NCI-H146 treated with DMSO at 0.1 percent for 48 hours (cell line): ENCODE measurements around the gene STKLD1.
"Not testable (repeated sequence)": the region's sequence is repeated elsewhere in the genome, so short reads cannot be mapped to it uniquely, and the experiment has no call there.

Experiments used
- DNase-seq: peaks from one replicate; lab custom pipeline; 2025; ENCODE audit not compliant: unreplicated experiment; lab: John Stamatoyannopoulos, UW

Gene STKLD1

DNA sequence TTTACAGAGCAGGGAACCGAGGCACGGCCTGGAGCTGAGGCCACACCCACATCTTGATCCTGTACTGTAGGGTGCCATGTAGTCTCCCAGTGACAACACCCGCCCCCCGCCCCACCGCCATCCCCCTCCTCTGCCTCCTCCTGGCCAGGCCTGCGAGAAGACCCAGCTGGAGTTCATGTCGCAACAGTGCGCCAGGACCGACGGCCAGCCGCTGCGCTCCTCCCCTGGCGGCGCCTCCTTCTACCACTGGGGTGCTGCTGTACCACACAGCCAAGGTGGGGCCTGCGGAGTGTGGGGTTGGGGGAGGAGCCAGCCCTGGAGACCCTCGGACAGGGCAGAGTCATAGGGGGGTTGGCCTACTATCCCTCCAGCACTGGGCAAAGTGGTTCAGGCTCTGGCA is 60.5 kb downstream of the STKLD1 start:
- no peak for DNase-seq

DNA sequence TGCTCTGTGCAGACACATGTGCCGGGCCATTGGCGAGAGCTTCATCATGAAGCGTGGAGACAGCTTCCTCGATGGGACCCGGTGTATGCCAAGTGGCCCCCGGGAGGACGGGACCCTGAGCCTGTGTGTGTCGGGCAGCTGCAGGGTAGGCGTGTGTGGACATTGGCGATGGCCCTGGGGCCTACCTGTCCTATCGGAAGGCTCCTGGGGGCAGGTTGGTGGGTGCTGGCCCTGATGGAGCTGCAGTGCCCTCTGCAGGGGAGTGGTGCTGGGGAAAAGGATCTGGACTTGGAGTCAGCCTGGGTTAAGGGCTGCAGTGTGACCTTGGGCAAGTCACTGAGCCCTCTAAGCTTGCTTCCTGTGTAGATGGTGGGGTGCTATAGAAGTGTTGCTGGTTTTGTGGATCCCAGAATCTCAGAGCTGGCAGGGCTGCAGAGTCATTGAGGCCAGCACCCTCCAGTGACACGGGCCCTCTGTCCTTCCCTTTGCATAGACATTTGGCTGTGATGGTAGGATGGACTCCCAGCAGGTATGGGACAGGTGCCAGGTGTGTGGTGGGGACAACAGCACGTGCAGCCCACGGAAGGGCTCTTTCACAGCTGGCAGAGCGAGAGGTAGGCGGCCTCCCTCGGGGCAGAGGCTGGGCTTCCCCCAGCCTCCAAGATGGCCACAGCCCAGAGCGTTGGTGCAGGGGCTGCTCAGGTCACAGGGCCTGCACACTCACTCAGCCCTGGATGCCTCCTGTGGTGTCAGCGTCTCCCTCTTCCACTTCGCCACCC is 61.8 kb downstream of the STKLD1 start:
- no peak for DNase-seq

DNA sequence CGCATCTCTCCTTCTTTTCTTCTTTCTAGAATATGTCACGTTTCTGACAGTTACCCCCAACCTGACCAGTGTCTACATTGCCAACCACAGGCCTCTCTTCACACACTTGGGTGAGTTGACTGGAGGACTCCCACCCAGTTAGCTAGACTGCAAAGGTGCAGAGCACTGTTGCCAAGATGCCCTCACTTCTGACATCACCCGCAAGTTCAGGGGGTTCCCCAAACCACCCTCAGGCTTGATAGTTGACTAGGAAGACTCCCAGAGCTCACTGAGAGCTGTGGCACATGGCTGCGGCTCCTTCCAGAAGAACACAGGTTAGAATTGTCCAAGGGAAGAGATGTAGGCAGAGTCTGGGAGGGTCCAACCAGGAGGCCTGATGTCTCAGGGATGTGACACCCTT is 63.2 kb downstream of the STKLD1 start:
- no peak for DNase-seq

DNA sequence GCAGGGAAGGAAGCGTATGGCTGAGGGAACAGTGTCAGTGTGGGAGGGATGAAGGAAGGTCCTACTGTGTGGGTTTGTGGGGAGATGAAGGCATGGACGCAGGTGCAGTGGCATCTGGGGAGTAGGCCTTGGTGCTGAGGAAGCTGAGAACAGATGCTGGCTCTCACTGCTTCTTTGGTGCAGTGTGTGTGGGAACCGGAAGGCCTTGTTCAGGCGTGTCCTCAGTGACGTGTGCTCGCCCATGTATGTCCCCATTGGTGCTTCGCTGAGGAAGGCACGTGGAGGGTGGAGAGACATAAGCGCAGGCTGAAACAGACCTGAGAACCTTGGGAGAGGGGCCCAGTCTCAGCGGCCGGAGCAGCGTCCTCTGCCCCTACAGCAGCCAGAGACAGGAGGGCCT is 64.7 kb downstream of the STKLD1 start:
- no peak for DNase-seq

DNA sequence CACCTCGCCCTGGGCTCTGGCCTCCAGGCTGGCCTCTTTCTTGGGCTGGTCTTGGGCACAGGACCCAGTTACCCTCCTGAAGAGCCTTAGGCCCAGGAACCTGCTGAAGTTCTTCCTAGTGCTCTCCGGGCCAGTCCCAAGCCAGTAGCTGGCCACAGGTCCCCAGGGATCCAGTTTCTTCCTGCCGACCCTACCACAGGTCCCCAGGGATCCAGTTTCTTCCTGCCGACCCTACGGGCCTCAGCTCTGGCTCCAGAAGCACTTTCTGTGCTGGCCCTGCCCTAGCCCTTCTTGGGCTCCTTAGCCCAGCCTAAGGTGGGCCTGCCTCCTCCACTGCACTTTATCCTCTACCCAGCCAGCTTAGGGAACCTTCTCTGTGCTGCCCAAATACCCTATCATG is 65.4 kb downstream of the STKLD1 start:
- no peak for DNase-seq

DNA sequence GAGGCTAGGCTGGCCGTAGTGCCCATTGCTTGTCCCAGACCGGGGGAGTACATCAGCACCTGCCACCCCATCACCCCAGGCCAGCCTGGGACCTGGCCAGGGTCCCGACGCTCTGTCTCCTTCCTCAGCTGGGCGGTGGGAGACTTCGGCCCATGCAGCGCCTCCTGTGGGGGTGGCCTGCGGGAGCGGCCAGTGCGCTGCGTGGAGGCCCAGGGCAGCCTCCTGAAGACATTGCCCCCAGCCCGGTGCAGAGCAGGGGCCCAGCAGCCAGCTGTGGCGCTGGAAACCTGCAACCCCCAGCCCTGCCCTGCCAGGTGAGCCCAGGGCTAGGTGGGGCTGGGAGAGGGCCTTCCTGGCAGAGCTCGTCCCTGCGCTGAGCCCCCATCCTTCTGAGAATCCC is 67.1 kb downstream of the STKLD1 start:
- no peak for DNase-seq

- peak; percentile 26 for DNase-seq
These were observed 67.8 kb downstream of the STKLD1 start for GRCh38 chr9:133443982-133444381.

DNA sequence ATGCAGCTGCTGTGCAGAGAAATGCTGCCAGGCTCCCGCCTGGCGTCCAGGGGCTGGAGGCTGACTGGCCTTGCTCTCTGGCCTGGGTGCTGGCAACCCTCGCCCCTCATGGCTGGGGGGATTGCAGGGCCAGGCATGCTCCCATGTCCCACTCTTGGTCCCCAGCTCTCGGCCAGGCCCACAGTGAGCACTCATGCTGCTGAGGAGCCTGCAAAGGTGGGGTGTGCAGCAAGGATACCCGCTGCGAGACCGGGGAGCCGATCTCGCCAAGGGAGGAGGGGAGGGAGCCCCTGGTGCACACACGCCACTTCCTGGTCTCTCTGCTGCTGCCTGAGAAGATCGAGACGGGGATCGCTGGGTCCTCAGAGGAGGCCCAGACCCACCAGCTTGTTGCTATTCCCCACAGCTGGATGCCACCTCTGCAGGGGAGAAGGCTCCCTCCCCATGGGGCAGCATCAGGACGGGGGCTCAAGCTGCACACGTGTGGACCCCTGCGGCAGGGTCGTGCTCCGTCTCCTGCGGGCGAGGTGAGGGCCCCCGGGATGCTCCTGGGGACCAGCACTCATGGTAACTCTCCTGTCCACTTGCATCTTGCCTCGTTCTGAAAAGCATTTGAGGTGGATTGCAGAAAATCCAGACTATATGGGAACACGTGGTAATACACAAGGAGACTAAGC is 69.3 kb downstream of the STKLD1 start:
- DNase-seq: no peak

DNA sequence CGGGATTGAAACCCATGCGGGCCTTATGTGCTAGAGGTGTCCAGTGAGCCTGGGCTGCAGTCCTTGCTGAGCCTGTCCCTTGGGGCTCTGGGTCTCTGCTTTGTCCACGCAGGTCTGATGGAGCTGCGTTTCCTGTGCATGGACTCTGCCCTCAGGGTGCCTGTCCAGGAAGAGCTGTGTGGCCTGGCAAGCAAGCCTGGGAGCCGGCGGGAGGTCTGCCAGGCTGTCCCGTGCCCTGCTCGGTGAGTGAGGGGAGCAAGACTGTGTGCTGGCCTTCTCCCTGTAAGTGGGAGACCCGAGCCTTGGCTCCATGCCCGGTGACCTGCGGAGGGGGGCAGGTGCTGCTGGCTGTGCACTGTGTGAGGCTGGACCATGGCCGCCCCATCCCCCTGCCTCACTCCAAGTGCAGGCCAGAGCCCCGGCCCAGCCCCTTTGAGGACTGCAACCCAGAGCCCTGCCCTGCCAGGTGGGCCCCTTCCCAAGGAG is 72.4 kb downstream of the STKLD1 start:
- DNase-seq: no peak

DNA sequence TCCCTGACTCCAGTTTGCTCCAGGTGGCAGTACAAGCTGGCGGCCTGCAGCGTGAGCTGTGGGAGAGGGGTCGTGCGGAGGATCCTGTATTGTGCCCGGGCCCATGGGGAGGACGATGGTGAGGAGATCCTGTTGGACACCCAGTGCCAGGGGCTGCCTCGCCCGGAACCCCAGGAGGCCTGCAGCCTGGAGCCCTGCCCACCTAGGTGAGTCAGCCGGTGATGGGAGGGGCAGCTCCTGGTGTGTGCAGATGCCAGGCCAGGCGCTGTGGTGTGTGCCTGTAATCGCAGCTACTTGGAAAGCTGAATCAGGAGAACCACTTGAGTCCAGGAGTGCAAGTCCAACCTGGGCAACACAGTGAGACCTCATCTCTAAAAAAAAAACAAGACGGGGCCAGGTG is 73.6 kb downstream of the STKLD1 start:
- DNase-seq: no peak

DNA sequence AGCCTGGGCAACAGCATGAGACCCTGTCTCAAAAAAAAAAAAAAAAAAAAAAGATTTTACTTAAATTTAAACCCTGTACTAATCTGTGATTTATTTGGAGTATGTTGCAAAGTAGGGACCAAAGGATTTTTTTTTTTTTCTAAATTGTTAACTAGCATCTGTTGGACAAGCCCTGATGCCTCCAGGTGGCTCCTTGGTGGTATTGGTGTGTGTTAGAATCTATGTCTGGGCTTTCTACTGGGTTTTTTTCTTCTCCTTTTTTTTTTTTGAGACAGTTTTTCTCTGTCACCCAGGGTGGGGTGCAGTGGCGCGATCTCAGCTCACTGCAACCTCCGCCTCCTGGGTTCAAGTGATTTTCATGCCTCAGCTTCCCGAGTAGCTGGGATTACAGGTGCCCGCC is 75.7 kb downstream of the STKLD1 start:
- not testable (repeated sequence) for DNase-seq

GRCh38 chr9:133452562-133452961 is 76.4 kb downstream of the STKLD1 start:
- DNase-seq: no peak

GRCh38 chr9:133453651-133454050 is 77.5 kb downstream of the STKLD1 start:
- DNase-seq: no peak

DNA sequence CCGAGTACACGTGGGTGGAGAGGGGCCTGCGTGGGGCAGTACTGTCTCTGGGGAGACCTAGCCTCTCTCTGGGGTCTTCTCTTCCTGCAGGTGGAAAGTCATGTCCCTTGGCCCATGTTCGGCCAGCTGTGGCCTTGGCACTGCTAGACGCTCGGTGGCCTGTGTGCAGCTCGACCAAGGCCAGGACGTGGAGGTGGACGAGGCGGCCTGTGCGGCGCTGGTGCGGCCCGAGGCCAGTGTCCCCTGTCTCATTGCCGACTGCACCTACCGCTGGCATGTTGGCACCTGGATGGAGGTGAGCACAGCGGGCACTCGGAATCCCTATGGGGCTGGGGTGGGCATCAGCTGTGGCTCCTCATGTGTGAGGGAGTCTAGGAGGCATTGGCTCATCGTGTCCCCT is 78.2 kb downstream of the STKLD1 start:
- no peak for DNase-seq

DNA sequence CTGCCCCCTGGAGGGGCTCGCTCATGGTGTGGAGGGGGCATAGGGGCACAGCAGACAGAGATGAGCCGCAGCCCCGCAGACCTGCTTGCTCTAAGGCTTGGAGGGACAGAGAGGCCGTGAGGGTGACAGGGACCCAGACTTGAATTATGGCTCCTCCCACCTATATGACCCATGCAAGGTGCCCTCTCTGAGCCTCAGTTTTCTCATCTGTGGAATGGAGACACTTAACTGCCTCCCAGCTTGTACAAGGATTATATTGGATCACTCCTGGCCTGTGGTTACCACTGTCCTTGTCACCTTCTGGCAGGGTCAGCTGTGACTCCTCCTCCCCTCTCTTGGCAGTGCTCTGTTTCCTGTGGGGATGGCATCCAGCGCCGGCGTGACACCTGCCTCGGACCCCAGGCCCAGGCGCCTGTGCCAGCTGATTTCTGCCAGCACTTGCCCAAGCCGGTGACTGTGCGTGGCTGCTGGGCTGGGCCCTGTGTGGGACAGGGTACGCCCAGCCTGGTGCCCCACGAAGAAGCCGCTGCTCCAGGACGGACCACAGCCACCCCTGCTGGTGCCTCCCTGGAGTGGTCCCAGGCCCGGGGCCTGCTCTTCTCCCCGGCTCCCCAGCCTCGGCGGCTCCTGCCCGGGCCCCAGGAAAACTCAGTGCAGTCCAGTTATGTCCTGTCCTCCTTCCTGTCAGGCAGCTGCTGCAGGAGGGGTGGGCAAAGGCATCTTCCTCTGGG is 78.9 kb downstream of the STKLD1 start:
- DNase-seq: no peak
